HG02763 (cell line): Measurements from ENCODE around the gene PP2D1.
"Not testable (repeated sequence)": the region's sequence is repeated elsewhere in the genome, so short reads cannot be mapped to it uniquely, and the experiment has no call there.

Experiments used
- ATAC-seq: cut with Tn5 transposase; IDR thresholded peaks from one replicate; pipeline ENCODE4 v1.9.1; 2021; ENCODE audit warnings: mild to moderate bottlenecking, moderate library complexity; ENCODE audit not compliant: unreplicated experiment

Gene PP2D1

DNA sequence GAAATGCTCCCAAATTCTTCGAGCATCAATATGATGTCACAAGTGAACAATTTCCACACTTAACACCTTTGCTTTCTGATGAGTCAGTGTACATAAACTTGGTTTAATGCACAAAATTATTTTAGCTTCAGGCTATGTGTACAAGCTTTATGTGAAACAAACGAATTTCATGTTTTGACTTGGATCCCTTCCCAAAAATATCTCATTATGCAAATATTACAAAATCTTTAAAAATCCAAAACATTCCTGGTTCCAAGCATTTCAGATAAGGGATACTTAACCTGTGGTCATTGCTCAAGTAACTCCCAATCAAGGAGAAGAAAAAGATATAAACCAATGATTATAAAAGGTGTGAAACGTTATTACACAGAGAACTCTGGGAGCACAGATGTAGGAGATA lies 40.0 kb downstream of the PP2D1 start:
- no peak for ATAC-seq

DNA sequence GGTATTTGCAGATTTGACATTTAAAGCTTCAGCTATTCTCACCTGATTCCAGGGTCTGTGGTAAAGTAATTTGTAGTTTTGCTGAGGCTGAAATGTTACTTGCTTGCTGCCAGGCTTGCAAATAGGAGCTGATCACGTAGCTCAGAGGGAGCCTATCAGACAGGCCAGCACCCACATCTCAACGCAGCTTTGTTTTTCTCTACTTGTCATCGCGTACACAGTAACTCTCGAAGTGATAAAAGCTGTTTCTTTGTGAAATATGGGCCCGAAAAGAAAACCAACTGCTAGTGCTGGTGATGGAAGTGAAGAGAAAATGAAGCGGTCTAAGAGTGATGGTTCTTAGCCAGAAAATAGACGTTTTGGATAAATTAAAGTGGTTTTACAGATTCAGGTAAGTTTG lies 41.7 kb downstream of the PP2D1 start:
- ATAC-seq, result no peak

DNA sequence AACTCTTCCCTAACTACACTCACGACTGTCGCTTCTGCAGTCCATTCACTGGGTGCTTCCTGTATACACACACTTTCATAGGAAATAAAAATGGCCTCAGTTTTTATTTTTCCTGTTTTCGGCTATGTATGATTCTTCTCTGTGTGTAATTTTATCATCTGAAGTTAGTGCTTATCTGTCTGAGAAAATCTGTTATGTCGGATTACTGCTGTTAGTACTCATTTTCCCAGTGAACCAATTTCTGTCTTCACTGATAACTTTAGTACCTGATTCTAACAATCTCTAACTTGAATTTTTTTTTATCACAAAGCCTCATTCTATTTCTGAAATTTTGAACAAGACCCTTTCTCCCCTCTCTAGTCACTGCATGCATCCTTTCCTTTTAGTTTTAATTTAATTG lies 44.3 kb downstream of the PP2D1 start:
- ATAC-seq, result no peak

GRCh38 chr3:19967208-19967607 lies 44.9 kb downstream of the PP2D1 start:
- ATAC-seq, result no peak

DNA sequence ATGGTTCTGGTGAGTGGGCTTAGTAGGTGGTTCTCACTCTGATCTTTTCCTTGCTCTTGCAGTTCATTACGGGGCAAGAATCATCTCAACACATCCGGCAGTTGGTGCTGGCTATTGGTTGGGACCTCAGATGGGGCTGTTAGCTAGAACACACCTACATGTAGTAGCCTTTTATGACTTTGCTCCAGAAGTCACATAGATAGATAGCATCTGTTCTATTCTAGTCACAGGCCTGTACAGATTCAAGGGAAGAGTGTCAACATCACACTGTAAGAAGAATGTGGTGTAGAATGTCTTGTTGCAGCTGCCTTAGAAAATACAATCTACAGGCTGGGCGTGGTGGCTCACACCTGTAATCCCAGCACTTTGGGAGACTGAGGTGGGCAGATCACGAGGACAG lies 50.1 kb downstream of the PP2D1 start:
- no peak for ATAC-seq

DNA sequence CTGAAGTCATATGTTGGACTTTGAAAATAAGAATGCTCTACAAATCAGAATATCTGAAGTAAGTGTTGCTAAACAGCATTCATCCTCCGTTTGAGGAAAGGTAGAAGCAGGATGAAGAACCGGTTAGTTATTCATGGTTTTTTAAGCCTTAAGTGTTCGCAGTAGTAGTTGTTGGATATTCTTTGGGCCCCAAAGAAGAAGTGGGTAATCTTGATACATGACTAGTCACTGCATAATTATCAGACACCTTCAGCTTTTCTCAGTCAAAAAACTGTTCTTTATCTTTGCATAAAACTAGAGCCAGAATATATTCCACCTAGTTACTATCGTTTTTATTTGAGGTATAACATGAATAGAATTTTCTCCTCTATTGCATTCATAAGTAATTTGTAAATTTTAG lies 51.4 kb downstream of the PP2D1 start:
- no peak for ATAC-seq

DNA sequence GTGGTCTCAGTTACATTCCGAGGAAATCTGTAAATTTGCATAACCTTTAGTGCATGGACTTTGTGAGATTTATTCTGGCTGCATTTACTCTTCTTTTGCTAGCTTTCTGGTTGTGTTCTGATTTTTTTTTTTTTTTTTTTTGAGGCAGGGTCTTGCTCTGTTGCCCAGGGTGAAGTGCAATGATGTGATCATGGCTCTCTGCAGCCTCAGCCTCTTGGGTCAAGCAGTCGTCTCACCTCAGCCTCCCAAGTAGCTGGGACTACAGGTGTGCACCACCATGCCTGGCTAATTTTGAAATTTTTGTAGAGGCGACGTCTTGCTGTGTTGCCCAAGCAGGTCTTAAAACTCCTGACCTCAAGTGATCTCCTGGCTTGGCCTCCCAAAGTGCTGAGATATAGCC lies 52.6 kb downstream of the PP2D1 start:
- no peak for ATAC-seq

- ATAC-seq, result not testable (repeated sequence)
These were observed 54.7 kb downstream of the PP2D1 start for GRCh38 chr3:19957354-19957753.

DNA sequence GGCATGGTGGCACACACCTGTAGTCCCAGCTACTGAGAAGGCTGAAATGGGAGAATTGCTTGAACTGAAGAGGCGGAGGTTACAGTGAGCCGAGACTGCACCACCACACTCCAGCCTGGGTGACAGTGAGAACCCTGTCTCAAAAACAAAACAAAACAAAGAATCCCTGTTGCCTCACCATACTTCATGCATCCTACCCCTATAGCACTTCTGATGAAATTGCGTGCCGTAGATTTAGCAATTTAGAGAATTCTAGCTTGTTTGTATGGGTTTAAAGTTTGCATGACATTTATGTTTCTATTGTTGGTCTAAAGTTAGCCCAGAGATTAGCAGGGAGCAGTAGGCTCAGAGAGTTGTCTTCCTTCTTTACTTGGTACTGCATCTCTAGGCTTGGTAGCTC lies 57.4 kb downstream of the PP2D1 start:
- no peak for ATAC-seq

DNA sequence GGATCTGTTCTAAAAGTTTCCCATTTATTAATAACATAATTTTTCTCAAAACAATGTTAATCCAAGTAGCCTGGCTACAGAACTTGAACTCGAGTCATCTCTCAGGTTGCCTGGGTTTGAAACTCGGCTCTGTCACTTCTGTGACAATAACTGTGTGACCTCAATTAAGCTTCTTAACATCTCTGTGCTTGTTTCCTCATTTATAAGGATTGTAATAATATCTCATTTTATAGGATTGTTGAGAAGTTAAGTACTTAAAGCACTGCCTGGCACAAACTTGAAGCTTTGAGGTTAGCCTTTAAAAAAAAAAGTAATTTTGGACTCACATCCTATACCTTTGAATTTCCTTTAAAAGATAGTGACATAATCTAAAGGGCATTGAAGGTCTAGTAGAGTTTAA lies 61.7 kb downstream of the PP2D1 start:
- no peak for ATAC-seq

GRCh38 chr3:19948226-19948591 lies 63.9 kb downstream of the PP2D1 start:
- no peak for ATAC-seq

GRCh38 chr3:19947549-19948225 lies 64.4 kb downstream of the PP2D1 start:
- peak; percentile 12 for ATAC-seq

DNA sequence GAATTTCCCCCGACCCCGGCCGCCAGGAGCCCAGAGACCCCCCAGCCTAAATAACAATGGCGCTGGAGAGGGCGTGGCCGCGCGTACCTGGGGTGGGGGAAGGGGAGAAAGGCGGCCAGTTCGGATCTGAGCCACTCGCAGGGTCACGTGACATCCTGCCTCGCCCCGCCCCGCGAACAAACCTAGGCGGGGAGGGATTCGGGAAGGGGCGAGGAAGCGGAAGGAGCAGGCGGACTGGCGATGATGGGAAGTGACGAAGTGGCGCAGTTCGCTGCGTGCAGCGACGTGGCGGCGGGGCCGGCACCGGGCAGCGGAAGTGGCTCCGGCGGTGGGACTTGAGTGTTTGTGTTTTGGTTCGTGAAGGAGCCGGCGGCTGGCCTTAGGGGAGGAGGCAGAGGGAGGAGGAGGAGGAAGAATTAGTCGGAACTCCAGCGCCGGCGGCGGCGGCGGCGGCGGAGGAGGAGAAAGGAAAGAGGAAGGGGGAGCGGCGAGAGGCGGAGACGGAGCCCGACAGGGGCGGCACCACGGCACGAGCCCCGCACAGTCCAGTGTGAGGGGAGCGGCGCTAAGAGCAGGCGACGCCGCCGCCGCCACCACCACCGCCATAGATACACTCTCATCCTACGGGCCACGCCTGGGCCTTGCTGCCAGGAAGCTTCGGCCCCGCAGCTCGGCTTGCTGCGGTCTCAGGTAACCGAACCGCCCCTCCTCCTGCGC lies 65.1 kb downstream of the PP2D1 start, which contains the start of gene RAB5A:
Gene RAB5A, plus strand, starts transcription at position 266 of the 717 bp plus-strand sequence. CDS start 3,802 bp downstream, outside the sequence.
- peak; percentile 95 for ATAC-seq

DNA sequence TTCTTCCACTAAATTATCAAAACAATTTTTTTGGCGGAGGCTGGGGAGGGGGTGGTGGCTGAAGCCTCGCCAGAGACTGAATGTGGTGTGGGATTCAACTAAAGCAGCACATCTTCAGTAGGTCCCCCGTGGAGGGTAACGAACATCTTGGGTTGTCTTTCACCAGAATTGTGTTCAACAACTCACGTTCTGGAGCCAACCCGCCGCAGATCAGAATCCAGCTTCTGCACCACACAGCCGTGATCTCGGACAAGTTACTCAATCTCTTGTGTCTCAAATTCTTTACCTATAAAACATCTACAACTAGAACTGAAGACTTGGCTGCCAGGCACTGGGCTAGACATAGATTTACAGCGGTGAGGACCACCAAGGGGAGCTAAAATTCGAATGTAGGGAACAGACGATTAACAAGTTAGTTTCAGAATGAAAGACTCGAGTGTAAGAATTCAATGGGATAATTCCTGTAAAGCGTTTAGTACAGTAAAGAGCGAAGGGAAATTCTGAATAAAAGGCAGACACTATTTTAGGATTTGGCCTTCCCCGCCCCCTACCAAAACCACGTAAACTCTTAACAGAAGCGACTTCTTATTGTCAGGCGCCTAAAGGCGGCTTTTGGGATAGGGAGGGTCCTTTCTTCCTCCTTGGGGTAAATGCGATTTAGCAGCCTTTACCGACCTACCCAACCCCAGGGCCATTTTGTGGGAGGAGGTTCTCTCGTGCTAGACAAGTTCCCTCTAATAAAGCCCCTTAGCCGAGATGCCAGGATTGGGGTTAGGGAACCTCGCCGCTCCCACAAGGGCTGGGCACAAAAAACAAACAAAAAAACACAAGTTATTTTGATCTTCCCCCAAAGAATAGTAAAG lies 65.9 kb downstream of the PP2D1 start:
- ATAC-seq, result peak; percentile 6

- no peak for ATAC-seq
These were observed 66.5 kb downstream of the PP2D1 start for GRCh38 chr3:19945534-19945933.

GRCh38 chr3:19940643-19941042 lies 71.4 kb downstream of the PP2D1 start:
- ATAC-seq, result no peak

DNA sequence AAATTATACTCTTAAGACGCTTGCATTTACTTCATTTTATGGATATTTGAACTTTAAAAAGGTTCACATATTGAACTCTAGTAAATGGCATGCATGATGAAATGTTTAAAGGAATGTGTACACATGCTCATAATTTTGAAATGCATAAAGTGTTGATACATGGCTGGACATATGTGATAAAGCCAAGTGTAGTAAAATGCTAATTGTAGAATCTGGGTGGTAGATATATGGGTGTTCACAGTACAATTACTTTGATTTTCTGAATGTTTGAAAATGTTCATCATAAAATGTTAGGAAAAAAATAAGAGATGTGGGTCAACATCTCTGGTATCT lies 73.8 kb downstream of the PP2D1 start:
- no peak for ATAC-seq

DNA sequence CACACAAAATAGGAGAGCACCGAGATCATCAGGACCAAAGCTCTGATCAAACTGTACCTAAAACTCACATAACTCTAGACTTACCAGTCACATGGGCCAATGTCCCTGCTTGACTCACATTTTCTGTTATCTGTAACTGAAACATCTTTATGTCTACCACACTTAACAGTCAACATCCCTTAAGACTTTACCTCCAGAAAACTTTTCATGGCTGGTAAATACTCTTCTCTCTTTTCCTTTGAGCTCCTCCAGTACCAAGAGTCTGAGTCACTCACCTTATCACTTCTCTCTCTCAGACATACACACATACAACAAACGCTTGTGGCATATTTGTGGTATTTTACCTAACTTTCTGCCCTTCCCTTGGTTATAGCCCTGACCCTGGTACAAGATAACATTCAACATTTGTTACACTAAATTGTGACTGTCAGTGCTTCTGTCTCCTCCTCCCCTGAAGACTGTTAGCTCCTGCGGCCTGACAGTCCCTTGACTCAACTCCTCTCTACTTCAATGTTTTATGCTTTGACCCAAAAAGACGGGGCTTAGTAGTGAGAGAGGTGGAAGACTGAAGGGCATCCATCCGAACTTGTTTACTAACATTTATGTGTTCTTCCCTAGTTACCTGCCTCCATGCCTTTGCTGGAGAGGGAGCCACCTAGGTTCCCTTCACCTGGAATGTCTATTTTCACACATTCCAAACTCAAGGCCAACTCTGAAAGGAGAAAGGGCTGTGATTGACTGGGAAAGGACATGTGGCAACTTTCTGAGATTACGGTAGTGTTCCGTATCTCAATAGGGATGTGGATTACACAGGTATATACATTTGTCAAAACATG lies 74.4 kb downstream of the PP2D1 start:
- ATAC-seq, result no peak
